ENCODE results near the gene PSKH1.

GRCh38 chr16:67888331-67888730 is 4.7 kb upstream of the PSKH1 start:
- TF ChIP-seq REST (IDR thresholded peaks at IDR 0.05; ENCODE audit: low read depth) (no peak), CEBPB (IDR thresholded peaks at IDR 0.05) (no peak), EP300 (IDR thresholded peaks at IDR 0.05; ENCODE audit: borderline replicate concordance) (no peak), FOXM1 (IDR thresholded peaks at IDR 0.05; ENCODE audit: borderline replicate concordance, low read depth) (no peak), TAF1 (IDR thresholded peaks at IDR 0.05; ENCODE audit: low read depth) (no peak), MAX (IDR thresholded peaks at IDR 0.05) (no peak), RAD21 (IDR thresholded peaks at IDR 0.05; ENCODE audit: low read depth) (no peak), YY1 (IDR thresholded peaks at IDR 0.05; ENCODE audit: low read depth) (no peak)

Measured in Ishikawa (cell line).